GM23248 (cell line): ENCODE measurements around the gene VCP. TPM values are rescaled to one million over a fixed set of nuclear protein-coding genes. Genes with fewer than 3 reads are reported as not detected.

Source experiments
- DNase-seq: peaks from one replicate; pipeline ENCODE4 v3.0.0-alpha.2; 2015
- H2AFZ ChIP-seq: fragments of 200-600 bp; sonication (generic); 2 replicates; pipeline ENCODE4 v1.6.1; 2016; ENCODE audit warnings: antibody characterized with exemption
- H3F3A ChIP-seq: fragments of 200-600 bp; sonication (generic); 2 replicates; pipeline ENCODE4 v1.6.1; 2016; ENCODE audit warnings: mild to moderate bottlenecking, antibody characterized with exemption, mixed run types; ENCODE audit not compliant: insufficient read depth
- H3K27ac ChIP-seq: fragments of 200-600 bp; sonication (generic); 2 replicates; pipeline ENCODE4 v1.5.1; 2016; ENCODE audit warnings: mild to moderate bottlenecking
- H3K27me3 ChIP-seq: fragments of 200-600 bp; sonication (generic); replicated peaks from 2 replicates; pipeline ENCODE4 v1.6.1; 2016; ENCODE audit warnings: mild to moderate bottlenecking; ENCODE audit not compliant: insufficient read depth
- H3K36me3 ChIP-seq: fragments of 200-600 bp; sonication (generic); 2 replicates; pipeline ENCODE4 v1.6.1; 2016; ENCODE audit warnings: low read depth, mild to moderate bottlenecking
- H3K4me1 ChIP-seq: fragments of 200-600 bp; sonication (generic); 2 replicates; pipeline ENCODE4 v1.6.1; 2016; ENCODE audit warnings: mild to moderate bottlenecking; ENCODE audit not compliant: insufficient read depth
- H3K4me2 ChIP-seq: fragments of 200-600 bp; sonication (generic); one replicate; pipeline ENCODE4 v1.6.1; 2016; ENCODE audit warnings: mild to moderate bottlenecking; ENCODE audit not compliant: unreplicated experiment
- H3K4me3 ChIP-seq: fragments of 200-600 bp; sonication (generic); 2 replicates; pipeline ENCODE4 v1.5.1; 2016; ENCODE audit warnings: mild to moderate bottlenecking
- H3K79me2 ChIP-seq: fragments of 200-600 bp; sonication (generic); 2 replicates; pipeline ENCODE4 v1.6.1; 2016; ENCODE audit warnings: mild to moderate bottlenecking; ENCODE audit not compliant: insufficient read depth
- H3K9ac ChIP-seq: fragments of 200-600 bp; sonication (generic); 2 replicates; pipeline ENCODE4 v1.6.1; 2016; ENCODE audit warnings: mild to moderate bottlenecking
- H3K9me2 ChIP-seq: fragments of 200-600 bp; sonication (generic); 2 replicates; pipeline ENCODE4 v1.6.1; 2016; ENCODE audit warnings: mixed run types, mild to moderate bottlenecking, moderate library complexity; ENCODE audit not compliant: insufficient read depth
- H3K9me3 ChIP-seq: fragments of 200-600 bp; sonication (generic); one replicate; pipeline ENCODE4 v1.6.1; 2017; ENCODE audit warnings: low read depth
- H4K20me1 ChIP-seq: fragments of 200-600 bp; sonication (generic); 2 replicates; pipeline ENCODE4 v1.6.0; 2016; ENCODE audit not compliant: insufficient read depth
- EZH2 ChIP-seq: fragments of 200-600 bp; sonication (generic); IDR thresholded peaks from 2 replicates; pipeline ENCODE4 v1.6.1; 2018; ENCODE audit warnings: antibody characterized with exemption, mild to moderate bottlenecking; ENCODE audit not compliant: insufficient read depth, poor library complexity, severe bottlenecking
- EZH2phosphoT487 ChIP-seq: fragments of 200-600 bp; sonication (generic); IDR thresholded peaks from 2 replicates; pipeline ENCODE4 v1.6.1; 2018; ENCODE audit warnings: antibody characterized with exemption, moderate library complexity, mild to moderate bottlenecking, low read depth; ENCODE audit not compliant: insufficient read depth
- whole genome bisulfite sequencing, 2 experiments: methylation state at CpG; one replicate each; pipeline ENCODE4 v1.1.6; 2015 to 2017; ENCODE audit warnings: low lambda C conversion rate in 2 of 2, low coverage in 1 of 2; ENCODE audit errors: missing lambda C conversion rate in 2 of 2; 5-methylcytosine and 5-hydroxymethylcytosine counted together
- in situ Hi-C: fragments of 300-500 bp; cut with MboI; formaldehyde crosslinking; loops from 2 replicates; pipeline ENCODE4 v1.15.0; 2020
- polyA plus RNA-seq: library from polyadenylated mRNA; unstranded; fragments of >200 nt; fragmentation: Nextera tagmentation; extraction: Ambion mirVana; gene quantifications from 2 replicates; pipeline ENCODE4 v1.2.1, GENCODE V29; 2016
- total RNA-seq: library from RNA; depleted of rRNA; stranded (reverse); fragments of >200 nt; shearing (Covaris generic); gene quantifications from 2 replicates; pipeline ENCODE4 v1.2.3, GENCODE V29; 2014

VCP gene
- total and polyA plus RNA-seq, 2 experiments from 2014 or later = 255 to 295 TPM

- H3K27ac ChIP-seq = peak overlapping the region; percentile 30; the same call in 1 of the 2 replicates
Observed at GRCh38 chr9:35035851-35036701, 36.3 kb downstream of the VCP start.

GRCh38 chr9:35033101-35033500, 39.3 kb downstream of the VCP start:
- no peak overlapping the region for H3K9ac ChIP-seq
- peaks cover 6% of the 10 kb centered on the region; the same call in 1 of the 2 replicates for H3K4me1 ChIP-seq
- H3K79me2 ChIP-seq = no peaks in the 10 kb centered on the region
- no peak overlapping the region for H3K4me2 ChIP-seq
- TF ChIP-seq EZH2 (no peak), EZH2phosphoT487 (no peak)
- no peak for DNase-seq
- no peaks in the 10 kb centered on the region for H3K9me2 ChIP-seq
- WGBS, 2 experiments = 100% methylated on average over 2 of the region's 2 CpGs
- H4K20me1 ChIP-seq = no peaks in the 10 kb centered on the region
- no peak overlapping the region for H3K4me3 ChIP-seq
- no peaks in the 10 kb centered on the region for H3K27me3 ChIP-seq
- in situ Hi-C loops = no loop called here
- H3K36me3 ChIP-seq = no peaks in the 10 kb centered on the region
- H3K9me3 ChIP-seq = no peaks in the 10 kb centered on the region
- H3F3A ChIP-seq = peaks cover 14% of the 10 kb centered on the region; the same call in 1 of the 2 replicates
- H2AFZ ChIP-seq = no peak overlapping the region
- no peak overlapping the region for H3K27ac ChIP-seq

More at GRCh38 chr9:35035851-35036701, 36.3 kb downstream of the VCP start:
- Histone ChIP-seq H3K9me2 (no peaks in the 10 kb centered on the region), H3K79me2 (no peaks in the 10 kb centered on the region), H4K20me1 (no peaks in the 10 kb centered on the region), H3K9me3 (no peaks in the 10 kb centered on the region), H3K4me1 (peaks cover 6% of the 10 kb centered on the region; the same call in 1 of the 2 replicates), H3K4me2 (peak overlapping the region; percentile 46), H2AFZ (peak overlapping the region; percentile 76), H3K36me3 (no peaks in the 10 kb centered on the region), H3K9ac (peak overlapping the region; percentile 56), H3F3A (no peaks in the 10 kb centered on the region), H3K27me3 (no peaks in the 10 kb centered on the region), H3K4me3 (peak overlapping the region; percentile 57)
- 35 to 37% methylated on average over 46 to 48 of the region's 48 CpGs for WGBS, 2 experiments
- in situ Hi-C loops = no loop called here
- peak; percentile 61 for DNase-seq
- TF ChIP-seq EZH2phosphoT487 (no peak), EZH2 (no peak)

GRCh38 chr9:35029852-35030251, 42.6 kb downstream of the VCP start:
- H3K27me3 ChIP-seq = no peaks in the 10 kb centered on the region

GRCh38 chr9:35029241-35029640, 43.2 kb downstream of the VCP start:
- no peaks in the 10 kb centered on the region for H3K27me3 ChIP-seq
- H3K4me3 ChIP-seq = no peak overlapping the region
- H3K4me2 ChIP-seq = no peak overlapping the region
- H3K9me3 ChIP-seq = no peaks in the 10 kb centered on the region
- 89 to 90% methylated on average over 4 of the region's 4 CpGs for WGBS, 2 experiments
- TF ChIP-seq EZH2 (no peak), EZH2phosphoT487 (no peak)
- H3K36me3 ChIP-seq = no peaks in the 10 kb centered on the region
- H4K20me1 ChIP-seq = no peaks in the 10 kb centered on the region
- in situ Hi-C loops = no loop called here
- peaks cover 39% of the 10 kb centered on the region; the same call in 1 of the 2 replicates for H3F3A ChIP-seq
- H3K27ac ChIP-seq = no peak overlapping the region
- no peaks in the 10 kb centered on the region for H3K9me2 ChIP-seq
- H3K4me1 ChIP-seq = peaks cover 9% of the 10 kb centered on the region
- H3K79me2 ChIP-seq = no peaks in the 10 kb centered on the region
- DNase-seq = no peak
- H3K9ac ChIP-seq = no peak overlapping the region
- H2AFZ ChIP-seq = no peak overlapping the region

More at GRCh38 chr9:35029852-35030251, 42.6 kb downstream of the VCP start:
- Histone ChIP-seq H3K4me1 (peaks cover 9% of the 10 kb centered on the region), H3F3A (peaks cover 39% of the 10 kb centered on the region; the same call in 1 of the 2 replicates), H3K36me3 (no peaks in the 10 kb centered on the region), H3K79me2 (no peaks in the 10 kb centered on the region), H3K4me2 (no peak overlapping the region), H3K9me2 (no peaks in the 10 kb centered on the region), H4K20me1 (no peaks in the 10 kb centered on the region), H3K9me3 (no peaks in the 10 kb centered on the region), H3K9ac (no peak overlapping the region), H3K27ac (no peak overlapping the region), H2AFZ (no peak overlapping the region), H3K4me3 (no peak overlapping the region)
- in situ Hi-C loops = no loop called here
- WGBS, 2 experiments = 54 to 64% methylated on average over 2 of the region's 2 CpGs
- DNase-seq = no peak
- TF ChIP-seq EZH2 (no peak), EZH2phosphoT487 (no peak)
